ENCODE results near the gene PLCB1. TPM values are rescaled to one million over a fixed set of nuclear protein-coding genes. Genes with fewer than 3 reads are reported as not detected.

Gene PLCB1
- total RNA-seq, 3 donors from 2014 or later = 12.2 to 106 (median 30.5) TPM

GRCh38 chr20:8616792-8617191 lies 484.7 kb downstream of the PLCB1 start:
- Histone ChIP-seq H3K27ac (peak overlapping the region in 1 of 2 donors; percentile 4), H3K9me3 (no peaks in the 10 kb centered on the region), H3K36me3 (no peaks in the 10 kb centered on the region), H3K27me3 (no peaks in the 10 kb centered on the region), H3K4me3 (no peak overlapping the region), H3K4me1 (no peaks in the 10 kb centered on the region)
- DNase-seq (ENCODE audit: low spot score in 2 of 2) = no peak
- intact Hi-C loops (cut with DNase I; ENCODE audit: low total_unique reads) = no loop called here
- TF ChIP-seq POLR2A (IDR thresholded peaks at IDR 0.05) = no peak
- no peak for TF ChIP-seq POLR2AphosphoS5 (IDR thresholded peaks at IDR 0.05)
- no peak for TF ChIP-seq CTCF (IDR thresholded peaks at IDR 0.05)

GRCh38 chr20:8621001-8621400 lies 488.9 kb downstream of the PLCB1 start:
- Histone ChIP-seq H3K4me3 (no peak overlapping the region), H3K36me3 (no peaks in the 10 kb centered on the region), H3K27ac (no peak overlapping the region), H3K27me3 (no peaks in the 10 kb centered on the region), H3K4me1 (no peaks in the 10 kb centered on the region), H3K9me3 (no peaks in the 10 kb centered on the region)
- TF ChIP-seq POLR2A (IDR thresholded peaks at IDR 0.05) (no peak), POLR2AphosphoS5 (IDR thresholded peaks at IDR 0.05) (no peak), CTCF (IDR thresholded peaks at IDR 0.05) (no peak)
- no peak for DNase-seq (ENCODE audit: low spot score in 2 of 2)
- intact Hi-C loops (cut with DNase I; ENCODE audit: low total_unique reads) = no loop called here

- Histone ChIP-seq H3K36me3 (no peaks in the 10 kb centered on the region), H3K27ac (no peak overlapping the region), H3K27me3 (no peaks in the 10 kb centered on the region), H3K4me1 (no peaks in the 10 kb centered on the region), H3K9me3 (no peaks in the 10 kb centered on the region), H3K4me3 (no peak overlapping the region)
- no peak for TF ChIP-seq POLR2AphosphoS5 (IDR thresholded peaks at IDR 0.05)
- no peak for DNase-seq (ENCODE audit: low spot score in 2 of 2)
- intact Hi-C loops (cut with DNase I; ENCODE audit: low total_unique reads) = no loop called here
Observed at GRCh38 chr20:8624046-8624445, 492.0 kb downstream of the PLCB1 start.

- H3K4me1 ChIP-seq = no peaks in the 10 kb centered on the region
- H3K27ac ChIP-seq = no peak overlapping the region
- H3K36me3 ChIP-seq = no peaks in the 10 kb centered on the region
- H3K4me3 ChIP-seq = no peak overlapping the region
- H3K27me3 ChIP-seq = no peaks in the 10 kb centered on the region
- TF ChIP-seq CTCF (IDR thresholded peaks at IDR 0.05) (no peak), POLR2AphosphoS5 (IDR thresholded peaks at IDR 0.05) (no peak), POLR2A (IDR thresholded peaks at IDR 0.05) (no peak)
- H3K9me3 ChIP-seq = no peaks in the 10 kb centered on the region
- intact Hi-C loops (cut with DNase I; ENCODE audit: low total_unique reads) = no loop called here
- no peak for DNase-seq (ENCODE audit: low spot score in 2 of 2)
Observed at GRCh38 chr20:8624616-8625015, 492.6 kb downstream of the PLCB1 start.

- Histone ChIP-seq H3K27ac (peak overlapping the region in 1 of 2 donors; percentile 59), H3K4me1 (no peaks in the 10 kb centered on the region), H3K27me3 (no peaks in the 10 kb centered on the region), H3K4me3 (peak overlapping the region; percentile 20 to 56 (median 21)), H3K9me3 (no peaks in the 10 kb centered on the region), H3K36me3 (no peaks in the 10 kb centered on the region)
- no peak for DNase-seq (ENCODE audit: low spot score in 2 of 2)
- intact Hi-C loops (cut with DNase I; ENCODE audit: low total_unique reads) = no loop called here
- no peak for TF ChIP-seq POLR2A (IDR thresholded peaks at IDR 0.05)
- TF ChIP-seq POLR2AphosphoS5 (IDR thresholded peaks at IDR 0.05) = no peak
- no peak for TF ChIP-seq CTCF (IDR thresholded peaks at IDR 0.05)
Observed at GRCh38 chr20:8627340-8628004, 495.4 kb downstream of the PLCB1 start.

Data from breast epithelium (tissue), 4 donors.